ENCODE data around the gene BARX2. TPM values are rescaled to one million over a fixed set of nuclear protein-coding genes. Genes with fewer than 3 reads are reported as not detected.

BARX2 gene
- total RNA-seq, 1 experiment from 2014 or later = 0.47 TPM

DNA sequence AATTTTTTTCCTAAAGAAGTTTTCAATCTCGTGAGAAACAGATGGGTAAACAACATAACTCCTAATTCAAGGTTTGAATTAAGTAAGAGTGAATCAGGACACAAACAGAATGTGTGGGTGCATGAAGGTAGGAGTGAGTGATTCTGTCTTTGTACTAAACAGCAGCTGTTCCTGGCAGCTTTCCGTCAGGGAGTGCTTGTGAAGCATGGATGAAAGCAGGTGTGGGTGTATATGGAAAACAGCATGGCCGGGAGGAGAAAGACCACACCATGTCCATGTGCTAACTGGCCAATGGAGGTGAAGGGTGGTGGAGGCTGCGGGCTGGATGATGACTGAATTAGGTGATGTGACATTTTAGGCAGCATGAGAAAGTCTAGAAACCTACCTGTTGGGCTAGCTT is 49.6 kb downstream of the BARX2 start:
- Histone ChIP-seq H3K9me2 (replicated peaks; ENCODE audit: low read length) (no peaks in the 10 kb centered on the region), H3K9me3 (ENCODE audit: low read length) (no peaks in the 10 kb centered on the region), H3K9ac (ENCODE audit: low read length) (no peak overlapping the region), H3K79me2 (ENCODE audit: low read length) (no peaks in the 10 kb centered on the region), H3K27me3 (ENCODE audit: low read length) (peaks cover 65% of the 10 kb centered on the region), H3K4me1 (ENCODE audit: insufficient read depth, low read length) (no peaks in the 10 kb centered on the region), H2AFZ (ENCODE audit: low read length) (no peak overlapping the region), H3F3A (ENCODE audit: low read length, unreplicated experiment) (no peaks in the 10 kb centered on the region), H3K4me3 (ENCODE audit: low read length) (no peak overlapping the region), H3K36me3 (ENCODE audit: low read depth, low read length) (no peaks in the 10 kb centered on the region), H3K27ac (ENCODE audit: low read length) (no peak overlapping the region), H4K20me1 (ENCODE audit: low read length) (no peaks in the 10 kb centered on the region), H3K4me2 (ENCODE audit: low read length) (no peak overlapping the region)
- DNase-seq (no peak), ATAC-seq (no peak)
- BruUV-seq (replicated peaks) = no TSS peak
- intact Hi-C loops (cut with micrococcal nuclease) = no loop called here
- ChIA-PET POLR2A (ENCODE audit: unreplicated experiment) (no interaction called here), CTCF (no interaction called here)
- TF ChIP-seq, protein P1, sequence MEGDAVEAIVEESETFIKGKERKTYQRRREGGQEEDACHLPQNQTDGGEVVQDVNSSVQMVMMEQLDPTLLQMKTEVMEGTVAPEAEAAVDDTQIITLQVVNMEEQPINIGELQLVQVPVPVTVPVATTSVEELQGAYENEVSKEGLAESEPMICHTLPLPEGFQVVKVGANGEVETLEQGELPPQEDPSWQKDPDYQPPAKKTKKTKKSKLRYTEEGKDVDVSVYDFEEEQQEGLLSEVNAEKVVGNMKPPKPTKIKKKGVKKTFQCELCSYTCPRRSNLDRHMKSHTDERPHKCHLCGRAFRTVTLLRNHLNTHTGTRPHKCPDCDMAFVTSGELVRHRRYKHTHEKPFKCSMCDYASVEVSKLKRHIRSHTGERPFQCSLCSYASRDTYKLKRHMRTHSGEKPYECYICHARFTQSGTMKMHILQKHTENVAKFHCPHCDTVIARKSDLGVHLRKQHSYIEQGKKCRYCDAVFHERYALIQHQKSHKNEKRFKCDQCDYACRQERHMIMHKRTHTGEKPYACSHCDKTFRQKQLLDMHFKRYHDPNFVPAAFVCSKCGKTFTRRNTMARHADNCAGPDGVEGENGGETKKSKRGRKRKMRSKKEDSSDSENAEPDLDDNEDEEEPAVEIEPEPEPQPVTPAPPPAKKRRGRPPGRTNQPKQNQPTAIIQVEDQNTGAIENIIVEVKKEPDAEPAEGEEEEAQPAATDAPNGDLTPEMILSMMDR (conservative IDR thresholded peaks at IDR 0.05; ENCODE audit: low read depth, low read length) = no peak
- no peak for TF ChIP-seq EZH2 (IDR thresholded peaks at IDR 0.05; ENCODE audit: low read length, unreplicated experiment)
- no peak for TF ChIP-seq EZH2phosphoT487 (IDR thresholded peaks at IDR 0.05; ENCODE audit: borderline replicate concordance, low read length)

DNA sequence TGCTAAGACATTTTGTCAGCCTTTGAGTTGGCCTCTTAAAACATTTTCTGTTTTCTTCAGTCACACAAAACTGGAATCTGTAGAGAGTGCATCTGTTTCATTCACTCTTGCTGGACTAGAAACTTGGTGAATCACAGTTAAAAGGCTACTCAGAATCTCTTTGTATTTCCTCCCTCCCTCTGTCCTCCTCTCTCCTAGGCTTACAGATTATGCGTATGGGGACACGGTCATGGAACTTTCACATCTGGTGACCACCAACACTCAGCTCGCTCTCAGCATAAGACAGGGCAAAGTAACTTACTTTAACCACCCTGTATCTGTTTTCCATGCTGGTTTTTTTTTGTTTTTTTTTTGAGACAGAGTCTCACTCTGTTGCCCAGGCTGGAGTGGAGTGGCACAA is 50.4 kb downstream of the BARX2 start:
- no peak overlapping the region for H2AFZ ChIP-seq (ENCODE audit: low read length)
- H3F3A ChIP-seq (ENCODE audit: low read length, unreplicated experiment) = no peaks in the 10 kb centered on the region
- TF ChIP-seq, protein P1 (conservative IDR thresholded peaks at IDR 0.05; ENCODE audit: low read depth, low read length) = no peak
- no peak for TF ChIP-seq EZH2 (IDR thresholded peaks at IDR 0.05; ENCODE audit: low read length, unreplicated experiment)
- no peak for TF ChIP-seq EZH2phosphoT487 (IDR thresholded peaks at IDR 0.05; ENCODE audit: borderline replicate concordance, low read length)
- H3K27me3 ChIP-seq (ENCODE audit: low read length) = peaks cover 58% of the 10 kb centered on the region
- no peak overlapping the region for H3K4me3 ChIP-seq (ENCODE audit: low read length)
- no peaks in the 10 kb centered on the region for H3K4me1 ChIP-seq (ENCODE audit: insufficient read depth, low read length)
- no peaks in the 10 kb centered on the region for H3K9me3 ChIP-seq (ENCODE audit: low read length)
- no peaks in the 10 kb centered on the region for H4K20me1 ChIP-seq (ENCODE audit: low read length)
- no peak overlapping the region for H3K9ac ChIP-seq (ENCODE audit: low read length)
- no peak overlapping the region for H3K4me2 ChIP-seq (ENCODE audit: low read length)
- no peak overlapping the region for H3K27ac ChIP-seq (ENCODE audit: low read length)
- no peaks in the 10 kb centered on the region for H3K9me2 ChIP-seq (replicated peaks; ENCODE audit: low read length)
- ChIA-PET POLR2A (ENCODE audit: unreplicated experiment) (no interaction called here), CTCF (no interaction called here)
- no peaks in the 10 kb centered on the region for H3K79me2 ChIP-seq (ENCODE audit: low read length)
- no peak for ATAC-seq
- intact Hi-C loops (cut with micrococcal nuclease) = no loop called here
- H3K36me3 ChIP-seq (ENCODE audit: low read depth, low read length) = no peaks in the 10 kb centered on the region
- no peak for DNase-seq
- no TSS peak for BruUV-seq (replicated peaks)

DNA sequence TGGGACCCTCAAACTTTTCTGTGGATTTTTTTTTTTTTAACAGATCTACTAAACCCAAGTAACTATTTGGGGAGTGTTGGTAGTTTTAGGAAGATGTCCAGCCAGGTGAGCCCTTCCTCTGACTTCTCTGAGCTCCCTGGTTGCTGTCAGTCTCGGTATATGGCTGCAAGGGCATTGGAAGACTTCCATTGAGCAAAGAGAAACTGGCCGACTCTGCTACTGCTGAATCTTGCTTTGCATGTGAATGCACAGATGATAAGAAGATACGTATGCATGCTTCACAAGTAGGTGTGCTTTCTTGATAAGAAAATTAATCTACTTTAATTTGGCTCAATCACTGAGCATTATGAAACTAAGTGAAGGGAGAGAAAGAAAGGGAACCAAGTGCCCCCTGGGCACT is 51.1 kb downstream of the BARX2 start:
- H3K9me3 ChIP-seq (ENCODE audit: low read length) = no peaks in the 10 kb centered on the region
- intact Hi-C loops (cut with micrococcal nuclease) = no loop called here
- ChIA-PET CTCF (no interaction called here), POLR2A (ENCODE audit: unreplicated experiment) (no interaction called here)
- no TSS peak for BruUV-seq (replicated peaks)
- H3K27ac ChIP-seq (ENCODE audit: low read length) = no peak overlapping the region
- H3K79me2 ChIP-seq (ENCODE audit: low read length) = no peaks in the 10 kb centered on the region
- DNase-seq (no peak), ATAC-seq (no peak)
- H3K9me2 ChIP-seq (replicated peaks; ENCODE audit: low read length) = no peaks in the 10 kb centered on the region
- no peak for TF ChIP-seq EZH2 (IDR thresholded peaks at IDR 0.05; ENCODE audit: low read length, unreplicated experiment)
- TF ChIP-seq EZH2phosphoT487 (IDR thresholded peaks at IDR 0.05; ENCODE audit: borderline replicate concordance, low read length) = no peak
- TF ChIP-seq, protein P1 (conservative IDR thresholded peaks at IDR 0.05; ENCODE audit: low read depth, low read length) = no peak
- H3K4me2 ChIP-seq (ENCODE audit: low read length) = no peak overlapping the region
- no peaks in the 10 kb centered on the region for H3K36me3 ChIP-seq (ENCODE audit: low read depth, low read length)
- no peaks in the 10 kb centered on the region for H3F3A ChIP-seq (ENCODE audit: low read length, unreplicated experiment)
- no peaks in the 10 kb centered on the region for H3K4me1 ChIP-seq (ENCODE audit: insufficient read depth, low read length)
- H3K9ac ChIP-seq (ENCODE audit: low read length) = no peak overlapping the region
- no peak overlapping the region for H3K4me3 ChIP-seq (ENCODE audit: low read length)
- H4K20me1 ChIP-seq (ENCODE audit: low read length) = no peaks in the 10 kb centered on the region
- H3K27me3 ChIP-seq (ENCODE audit: low read length) = peaks cover 56% of the 10 kb centered on the region
- no peak overlapping the region for H2AFZ ChIP-seq (ENCODE audit: low read length)

Data from PC-3 (cell line).